Lower lobe of right lung (tissue), 2 donors: Measurements from ENCODE around the gene MVK. TPM values are rescaled to one million over a fixed set of nuclear protein-coding genes. Genes with fewer than 3 reads are reported as not detected.
A peak's percentile ranks its signal among the peaks of the same experiment; 100 is the strongest.

Source experiments
- ATAC-seq, 2 donors: fragments of 200-7000 bp; cut with Tn5 transposase; one replicate each; pipeline ENCODE4 v1.9.1; 2020 to 2022; ENCODE audit warnings: mild to moderate bottlenecking in 2 of 2, moderate library complexity in 2 of 2
- DNase-seq: peaks from one replicate; pipeline ENCODE4 v3.0.0-alpha.2; 2020
- H3K27ac ChIP-seq: fragments of 200-600 bp; one replicate; pipeline ENCODE4 v1.8.0; 2022
- H3K27me3 ChIP-seq: fragments of 200-600 bp; one replicate; pipeline ENCODE4 v1.8.0; 2022; ENCODE audit warnings: low read depth
- H3K36me3 ChIP-seq: fragments of 200-600 bp; one replicate; pipeline ENCODE4 v1.8.0; 2022; ENCODE audit warnings: mild to moderate bottlenecking
- H3K4me1 ChIP-seq: fragments of 200-600 bp; one replicate; pipeline ENCODE4 v1.8.0; 2022
- H3K4me3 ChIP-seq: fragments of 200-600 bp; one replicate; pipeline ENCODE4 v1.8.0; 2022; ENCODE audit warnings: mild to moderate bottlenecking
- H3K9me3 ChIP-seq: fragments of 200-600 bp; one replicate; pipeline ENCODE4 v1.8.0; 2022
- intact Hi-C: fragments of 100-400 bp; cut with DNase I; formaldehyde crosslinking; loops from one replicate; pipeline ENCODE4 v1.11.0; 2022
- total RNA-seq: library from RNA; stranded (reverse); fragmentation: NEBNext Ultra II Directional; extraction: Animal tissue kit (Norgen Biotek cat#: 25700); gene quantifications from one replicate; pipeline ENCODE4 v1.2.1, GENCODE V29; 2021
- TF ChIP-seq, protein P1 (sequence below): fragments of 200-600 bp; IDR thresholded peaks from one replicate; pipeline ENCODE4 v1.8.0; 2022; ENCODE audit warnings: antibody characterized with exemption, mild to moderate bottlenecking
- donor health status: DM: no; HTN: yes; CAD: no; lungs with severe emphysema.

MVK gene
- total RNA-seq, 1 donor from 2014 or later, result 25.1 TPM

DNA sequence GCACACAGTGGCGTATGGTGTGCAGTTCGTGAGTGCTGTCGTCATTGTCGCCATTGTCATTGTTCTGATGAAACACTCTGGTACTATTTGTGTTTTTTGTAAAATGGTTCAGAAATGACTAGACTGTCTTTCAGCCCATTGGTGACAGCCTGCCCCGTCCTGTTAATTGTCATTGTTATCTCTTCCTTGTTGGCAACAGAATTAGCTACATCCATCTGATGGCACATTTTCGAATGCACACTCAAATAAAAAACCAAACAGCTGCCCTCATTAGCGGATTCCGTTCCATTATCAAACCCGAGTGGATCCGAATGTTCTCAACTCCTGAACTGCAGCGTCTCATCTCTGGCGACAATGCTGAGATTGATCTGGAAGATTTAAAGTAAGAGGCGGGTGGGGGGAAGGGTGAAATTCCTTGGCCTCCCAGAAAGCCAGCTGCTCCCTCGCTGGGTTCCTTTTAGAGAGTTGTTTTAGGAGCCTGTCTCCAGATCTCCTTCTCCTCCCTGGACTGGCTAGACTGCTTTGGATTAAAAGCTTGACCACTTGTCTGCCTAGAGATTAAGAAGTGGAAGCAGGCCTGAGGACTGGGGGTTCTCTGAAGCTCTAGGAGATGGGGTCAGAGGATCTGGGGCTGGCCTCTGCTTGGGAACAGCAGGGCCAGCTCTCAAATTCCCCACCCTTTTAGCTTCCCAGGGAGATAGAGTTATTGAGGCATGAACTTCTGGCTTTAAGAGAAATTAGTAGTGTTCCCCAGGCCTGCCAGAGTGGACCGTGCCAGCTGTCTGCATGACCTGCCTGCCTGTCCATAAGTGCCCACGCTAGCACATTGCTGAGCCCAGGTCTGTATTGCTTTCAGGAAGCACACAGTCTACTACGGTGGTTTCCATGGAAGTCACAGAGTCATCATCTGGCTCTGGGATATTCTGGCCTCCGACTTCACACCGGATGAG lies 43.6 kb upstream of the MVK start:
- DNase-seq, result peak; percentile 10
- TF ChIP-seq, protein P1, sequence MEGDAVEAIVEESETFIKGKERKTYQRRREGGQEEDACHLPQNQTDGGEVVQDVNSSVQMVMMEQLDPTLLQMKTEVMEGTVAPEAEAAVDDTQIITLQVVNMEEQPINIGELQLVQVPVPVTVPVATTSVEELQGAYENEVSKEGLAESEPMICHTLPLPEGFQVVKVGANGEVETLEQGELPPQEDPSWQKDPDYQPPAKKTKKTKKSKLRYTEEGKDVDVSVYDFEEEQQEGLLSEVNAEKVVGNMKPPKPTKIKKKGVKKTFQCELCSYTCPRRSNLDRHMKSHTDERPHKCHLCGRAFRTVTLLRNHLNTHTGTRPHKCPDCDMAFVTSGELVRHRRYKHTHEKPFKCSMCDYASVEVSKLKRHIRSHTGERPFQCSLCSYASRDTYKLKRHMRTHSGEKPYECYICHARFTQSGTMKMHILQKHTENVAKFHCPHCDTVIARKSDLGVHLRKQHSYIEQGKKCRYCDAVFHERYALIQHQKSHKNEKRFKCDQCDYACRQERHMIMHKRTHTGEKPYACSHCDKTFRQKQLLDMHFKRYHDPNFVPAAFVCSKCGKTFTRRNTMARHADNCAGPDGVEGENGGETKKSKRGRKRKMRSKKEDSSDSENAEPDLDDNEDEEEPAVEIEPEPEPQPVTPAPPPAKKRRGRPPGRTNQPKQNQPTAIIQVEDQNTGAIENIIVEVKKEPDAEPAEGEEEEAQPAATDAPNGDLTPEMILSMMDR, result no peak
- Histone ChIP-seq H3K27ac (no peak overlapping the region), H3K27me3 (no peaks in the 10 kb centered on the region), H3K4me3 (no peak overlapping the region), H3K36me3 (peaks cover 98% of the 10 kb centered on the region), H3K9me3 (no peaks in the 10 kb centered on the region), H3K4me1 (no peaks in the 10 kb centered on the region)
- intact Hi-C loops, result loop anchor here (10.0 kb wide), 1 partner anchor 245 kb away; no protein-coding TSS in a partner anchor
- no peak for ATAC-seq

DNA sequence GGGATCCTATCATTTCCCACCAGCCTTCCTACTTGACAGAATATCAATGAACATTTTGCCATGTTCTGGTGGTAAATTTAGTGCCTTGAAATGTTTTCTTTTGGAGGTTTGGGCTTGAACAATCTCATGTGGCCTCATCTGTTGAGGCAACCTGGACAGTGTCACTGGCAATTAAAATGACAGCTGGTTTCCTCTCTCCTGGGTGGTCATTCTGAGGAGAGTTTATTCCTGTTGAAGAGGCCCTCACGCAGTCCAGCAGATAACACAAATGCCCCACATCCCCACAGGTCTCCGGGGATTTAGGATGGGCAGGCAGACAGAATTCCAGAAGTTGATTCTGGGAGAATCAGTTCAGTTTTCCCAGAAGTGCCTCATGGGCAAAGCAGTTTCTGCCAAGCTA lies 42.2 kb upstream of the MVK start:
- TF ChIP-seq, protein P1, result no peak
- Histone ChIP-seq H3K4me1 (no peaks in the 10 kb centered on the region), H3K9me3 (no peaks in the 10 kb centered on the region), H3K4me3 (no peak overlapping the region), H3K27ac (no peak overlapping the region), H3K36me3 (peaks cover 94% of the 10 kb centered on the region), H3K27me3 (no peaks in the 10 kb centered on the region)
- intact Hi-C loops, result no loop called here
- DNase-seq (peak; percentile 11), ATAC-seq (no peak)

DNA sequence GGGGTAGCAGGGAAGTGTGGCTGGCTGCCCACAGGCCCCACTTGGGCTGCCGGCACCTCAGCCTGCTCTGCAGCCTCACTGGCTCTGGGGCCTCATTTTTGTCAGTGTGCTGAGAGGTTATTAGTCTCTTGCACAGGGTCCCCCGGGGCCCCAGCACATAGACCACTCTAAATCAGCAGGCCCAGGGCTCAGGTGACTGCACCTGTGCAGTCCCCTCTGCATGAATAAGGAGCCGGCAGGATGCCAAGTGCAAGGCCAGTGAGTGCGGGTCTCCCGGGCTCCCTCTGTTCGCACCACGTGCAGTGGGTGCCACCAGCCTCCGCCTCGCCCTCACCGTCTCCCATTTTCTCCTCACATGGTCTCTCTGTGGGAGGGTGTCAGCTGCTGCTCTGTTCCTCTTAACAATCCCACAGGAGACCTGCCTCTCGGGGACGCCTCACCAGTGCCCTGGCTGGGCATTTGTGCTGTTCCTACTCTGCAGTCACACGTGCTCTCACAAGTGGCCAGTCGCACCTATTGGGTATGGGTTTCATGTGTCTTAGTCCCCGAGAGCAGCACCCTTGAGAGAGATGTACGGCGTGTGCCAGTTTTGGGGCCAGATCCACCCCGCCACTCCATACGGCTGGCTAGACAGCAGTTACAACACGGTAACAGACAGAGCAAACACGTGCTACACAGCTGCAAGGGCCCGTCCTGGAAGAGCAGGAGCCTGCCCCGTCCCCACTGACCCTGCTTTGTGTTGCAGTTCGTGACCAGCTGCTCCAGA lies 40.7 kb upstream of the MVK start:
- ATAC-seq, result no peak
- TF ChIP-seq, protein P1, result no peak

DNA sequence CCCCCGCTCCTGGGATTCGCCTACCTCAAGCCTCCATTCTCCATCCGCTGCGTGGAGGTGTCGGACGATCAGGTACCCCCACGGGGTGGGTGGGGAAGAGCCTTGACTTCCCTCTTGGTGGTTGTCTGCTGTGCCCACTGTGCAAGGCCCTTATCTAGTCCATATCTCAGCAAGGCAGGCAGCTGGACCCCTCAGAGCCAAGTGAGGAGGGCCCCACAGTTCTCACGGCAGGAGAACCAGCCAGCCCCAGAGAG lies 40.2 kb upstream of the MVK start:
- peaks cover 74% of the 10 kb centered on the region for H3K36me3 ChIP-seq

More for the DNA sequence above, 40.7 kb upstream of the MVK start:
- H3K27me3 ChIP-seq, result no peaks in the 10 kb centered on the region
- H3K4me1 ChIP-seq, result no peaks in the 10 kb centered on the region
- intact Hi-C loops, result no loop called here
- peaks cover 79% of the 10 kb centered on the region for H3K36me3 ChIP-seq
- no peak overlapping the region for H3K4me3 ChIP-seq
- H3K27ac ChIP-seq, result no peak overlapping the region
- no peaks in the 10 kb centered on the region for H3K9me3 ChIP-seq
- DNase-seq, result no peak

DNA sequence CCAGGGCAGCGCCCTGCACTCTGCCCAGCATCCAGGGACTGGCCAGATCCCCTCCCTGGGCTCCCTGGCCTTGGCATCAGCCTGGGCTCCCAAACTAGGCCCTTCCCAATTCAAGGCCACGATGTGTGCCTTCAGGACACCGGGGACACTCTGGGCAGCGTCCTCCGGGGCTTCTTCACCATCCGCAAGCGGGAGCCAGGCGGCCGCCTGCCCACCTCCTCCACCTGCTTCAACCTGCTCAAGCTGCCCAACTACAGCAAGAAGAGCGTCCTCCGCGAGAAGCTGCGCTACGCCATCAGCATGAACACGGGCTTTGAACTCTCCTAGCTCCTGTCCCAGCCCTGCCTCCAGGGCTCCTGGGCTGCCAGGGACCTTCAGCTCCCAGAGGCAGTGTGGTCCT lies 39.1 kb upstream of the MVK start:
- TF ChIP-seq, protein P1, result no peak
- H3K4me3 ChIP-seq, result no peak overlapping the region
- no peaks in the 10 kb centered on the region for H3K4me1 ChIP-seq
- H3K27ac ChIP-seq, result no peak overlapping the region
- ATAC-seq (peak in 1 of 2 donors; percentile 5), DNase-seq (no peak)
- H3K27me3 ChIP-seq, result no peaks in the 10 kb centered on the region
- intact Hi-C loops, result no loop called here
- H3K36me3 ChIP-seq, result peaks cover 64% of the 10 kb centered on the region
- H3K9me3 ChIP-seq, result no peaks in the 10 kb centered on the region

More for the DNA sequence above, 40.2 kb upstream of the MVK start:
- Histone ChIP-seq H3K4me3 (no peak overlapping the region), H3K4me1 (no peaks in the 10 kb centered on the region), H3K27ac (no peak overlapping the region), H3K27me3 (no peaks in the 10 kb centered on the region), H3K9me3 (no peaks in the 10 kb centered on the region)
- intact Hi-C loops, result no loop called here
- no peak for DNase-seq
- TF ChIP-seq, protein P1, result no peak
- ATAC-seq, result no peak
